SJSA1 (cell line): ENCODE results near the gene SKI. TPM values are rescaled to one million over a fixed set of nuclear protein-coding genes. Genes with fewer than 3 reads are reported as not detected.

ENCODE experiments used
- DNase-seq, 2 experiments: peaks; one replicate each; pipeline ENCODE4 v3.0.0-alpha.2; 2015 to 2020; ENCODE audit warnings: low spot score in 2 of 2, low read depth in 1 of 2
- H3K27ac ChIP-seq: fragments of 250-450 bp; sonication (Bioruptor Pico); 2 replicates; pipeline ENCODE4 v1.5.1; 2020; ENCODE audit warnings: mild to moderate bottlenecking, moderate library complexity
- H3K27me3 ChIP-seq: fragments of 250-450 bp; sonication (Bioruptor Pico); replicated peaks from 2 replicates; pipeline ENCODE4 v1.5.1; 2020; ENCODE audit warnings: mild to moderate bottlenecking, moderate library complexity
- H3K36me3 ChIP-seq: fragments of 250-450 bp; sonication (Bioruptor Pico); 2 replicates; pipeline ENCODE4 v1.5.1; 2020; ENCODE audit warnings: mild to moderate bottlenecking
- H3K4me1 ChIP-seq: fragments of 250-450 bp; sonication (Bioruptor Pico); replicated peaks from 2 replicates; pipeline ENCODE4 v1.6.1; 2021; ENCODE audit warnings: mild to moderate bottlenecking
- H3K4me3 ChIP-seq: fragments of 250-450 bp; sonication (Bioruptor Pico); 2 replicates; pipeline ENCODE4 v1.5.1; 2020; ENCODE audit warnings: mild to moderate bottlenecking
- H3K9me3 ChIP-seq: fragments of 250-450 bp; sonication (Bioruptor Pico); replicated peaks from 2 replicates; pipeline ENCODE4 v1.5.1; 2020; ENCODE audit warnings: mild to moderate bottlenecking
- total RNA-seq: library from RNA; depleted of rRNA; stranded (reverse); fragments of >200 nt; shearing (Covaris generic); gene quantifications from 2 replicates; pipeline ENCODE4 v1.2.3, GENCODE V29; 2014

The SKI gene
- total RNA-seq, 1 experiment from 2014 or later = 9.6 TPM

DNA sequence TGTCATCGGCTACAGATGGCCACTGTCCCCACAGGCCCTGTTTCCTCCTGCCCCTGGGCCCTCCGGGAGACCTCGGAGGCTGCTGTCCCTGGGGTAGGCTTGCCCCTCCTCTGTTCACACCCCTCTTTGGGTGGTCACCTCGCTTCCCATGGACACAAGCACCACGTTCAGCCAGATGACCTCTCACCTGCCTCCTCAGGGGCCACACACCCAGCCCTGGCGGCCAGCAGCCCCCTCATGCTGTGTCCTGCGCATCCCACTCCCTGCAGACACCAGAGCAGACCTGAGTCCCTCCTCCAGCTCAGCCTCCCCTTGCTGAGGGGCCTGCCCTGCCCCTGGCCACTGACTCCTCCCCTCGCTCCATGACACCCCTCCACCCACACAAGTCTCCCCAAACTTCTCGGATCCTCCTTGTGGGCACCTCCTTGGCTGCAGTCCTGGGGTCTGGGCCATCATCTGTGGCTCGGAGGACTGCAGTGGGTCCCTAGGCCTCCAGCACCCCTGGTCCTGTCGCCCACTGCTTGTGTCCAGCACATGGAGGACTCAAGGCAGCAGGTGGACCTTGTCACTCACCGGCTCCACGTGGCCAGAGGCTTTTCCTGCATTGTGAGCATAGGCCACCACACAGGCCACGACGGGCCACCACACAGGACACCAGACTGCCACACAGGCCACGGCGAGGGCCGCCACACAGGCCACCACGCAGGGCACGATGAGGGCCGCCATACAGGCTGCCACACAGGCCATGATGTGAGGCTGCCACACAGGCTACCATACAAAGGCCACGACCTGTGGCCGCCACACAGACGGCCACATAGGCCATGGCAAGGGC is 112.2 kb downstream of the SKI start:
- Histone ChIP-seq H3K9me3 (no peaks in the 10 kb centered on the region), H3K36me3 (no peaks in the 10 kb centered on the region), H3K27ac (no peak overlapping the region), H3K4me3 (no peak overlapping the region), H3K27me3 (no peaks in the 10 kb centered on the region), H3K4me1 (no peaks in the 10 kb centered on the region)
- no peak for DNase-seq

DNA sequence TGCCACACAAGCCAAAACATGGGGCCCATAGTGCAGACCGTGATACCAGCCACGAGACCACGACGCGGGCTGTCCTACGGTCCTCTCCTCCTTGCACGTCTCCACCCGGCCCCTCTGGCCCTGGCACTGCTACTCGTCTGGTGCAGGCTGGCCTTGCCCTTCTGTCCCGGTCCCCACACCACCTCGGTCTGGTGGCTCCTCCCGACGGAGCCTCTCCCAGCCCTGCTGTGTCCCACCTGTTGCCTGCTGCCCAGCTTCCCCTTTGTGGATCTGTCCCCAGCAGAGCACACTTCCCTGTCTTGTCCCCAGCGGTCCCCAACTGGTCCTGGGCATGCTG is 112.8 kb downstream of the SKI start:
- Histone ChIP-seq H3K27ac (no peak overlapping the region), H3K9me3 (no peaks in the 10 kb centered on the region), H3K36me3 (no peaks in the 10 kb centered on the region), H3K27me3 (no peaks in the 10 kb centered on the region), H3K4me3 (no peak overlapping the region), H3K4me1 (no peaks in the 10 kb centered on the region)
- DNase-seq = no peak

DNA sequence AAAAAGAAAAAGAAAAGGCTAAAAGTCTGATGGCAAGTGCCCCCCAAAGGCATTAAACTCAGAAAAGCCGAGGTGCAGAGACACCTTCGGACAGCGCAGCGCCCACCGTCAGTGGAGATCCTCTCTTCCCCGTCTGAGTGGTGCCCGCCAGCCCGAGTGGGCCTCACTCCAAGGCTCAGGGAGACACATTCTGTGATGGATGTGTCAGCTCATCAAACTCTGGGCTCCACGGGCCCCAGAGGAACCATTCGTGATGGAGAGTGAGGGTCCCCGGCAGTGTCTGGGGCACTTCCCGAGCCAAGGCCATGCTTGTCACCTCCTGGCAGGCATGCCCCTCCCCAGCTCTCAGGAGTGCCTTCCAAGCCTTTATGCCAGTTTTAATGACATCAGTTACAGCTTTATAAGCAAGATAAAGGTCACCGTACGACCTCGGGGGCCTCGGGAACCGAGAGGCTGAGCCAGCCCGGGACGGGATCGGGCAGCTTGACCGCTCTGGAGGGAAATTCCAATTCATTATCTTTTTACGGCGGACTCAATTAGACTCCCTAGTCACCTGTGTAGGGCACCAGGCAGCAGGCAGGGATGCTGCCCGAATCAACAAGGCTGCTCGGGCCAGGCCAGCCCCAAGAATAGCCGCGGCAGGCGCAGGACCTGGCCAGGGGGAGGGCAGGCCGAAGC is 113.7 kb downstream of the SKI start:
- H3K4me1 ChIP-seq = no peaks in the 10 kb centered on the region
- H3K36me3 ChIP-seq = no peaks in the 10 kb centered on the region
- H3K9me3 ChIP-seq = no peaks in the 10 kb centered on the region
- no peak overlapping the region for H3K27ac ChIP-seq
- H3K27me3 ChIP-seq = no peaks in the 10 kb centered on the region
- no peak overlapping the region for H3K4me3 ChIP-seq
- no peak for DNase-seq

DNA sequence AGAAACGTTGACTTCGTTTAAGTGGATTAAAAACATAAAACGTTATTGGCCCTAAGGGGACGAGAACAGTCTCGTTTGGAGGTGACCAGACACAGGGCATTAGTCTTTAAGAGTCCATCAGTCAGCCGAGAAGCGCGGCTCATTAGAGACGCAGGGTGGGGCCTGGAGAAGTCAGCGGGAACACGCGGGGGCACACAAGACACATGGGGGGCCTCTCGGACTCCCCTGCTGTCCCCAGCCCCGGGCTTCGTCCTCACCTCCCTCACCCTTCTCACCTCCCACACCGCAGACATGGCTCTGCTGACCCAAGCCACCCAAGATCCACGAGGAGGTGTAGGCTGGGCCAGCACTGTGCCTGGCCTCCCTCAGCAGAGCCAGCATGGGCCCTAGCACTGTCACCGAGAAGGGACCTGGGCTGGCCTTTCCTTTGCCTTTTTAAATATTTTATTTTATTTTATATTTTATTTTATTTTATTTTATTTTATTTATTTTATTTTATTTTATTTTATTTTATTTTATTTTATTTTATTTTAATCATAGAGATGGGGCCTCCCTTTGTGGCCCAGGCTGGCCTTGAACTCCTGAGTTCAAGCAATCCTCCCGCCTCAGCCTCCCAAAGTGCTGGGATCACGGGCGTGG is 114.4 kb downstream of the SKI start:
- no peaks in the 10 kb centered on the region for H3K4me1 ChIP-seq
- H3K27me3 ChIP-seq = no peaks in the 10 kb centered on the region
- H3K9me3 ChIP-seq = no peaks in the 10 kb centered on the region
- DNase-seq = no peak
- no peak overlapping the region for H3K27ac ChIP-seq
- no peak overlapping the region for H3K4me3 ChIP-seq
- no peaks in the 10 kb centered on the region for H3K36me3 ChIP-seq

DNA sequence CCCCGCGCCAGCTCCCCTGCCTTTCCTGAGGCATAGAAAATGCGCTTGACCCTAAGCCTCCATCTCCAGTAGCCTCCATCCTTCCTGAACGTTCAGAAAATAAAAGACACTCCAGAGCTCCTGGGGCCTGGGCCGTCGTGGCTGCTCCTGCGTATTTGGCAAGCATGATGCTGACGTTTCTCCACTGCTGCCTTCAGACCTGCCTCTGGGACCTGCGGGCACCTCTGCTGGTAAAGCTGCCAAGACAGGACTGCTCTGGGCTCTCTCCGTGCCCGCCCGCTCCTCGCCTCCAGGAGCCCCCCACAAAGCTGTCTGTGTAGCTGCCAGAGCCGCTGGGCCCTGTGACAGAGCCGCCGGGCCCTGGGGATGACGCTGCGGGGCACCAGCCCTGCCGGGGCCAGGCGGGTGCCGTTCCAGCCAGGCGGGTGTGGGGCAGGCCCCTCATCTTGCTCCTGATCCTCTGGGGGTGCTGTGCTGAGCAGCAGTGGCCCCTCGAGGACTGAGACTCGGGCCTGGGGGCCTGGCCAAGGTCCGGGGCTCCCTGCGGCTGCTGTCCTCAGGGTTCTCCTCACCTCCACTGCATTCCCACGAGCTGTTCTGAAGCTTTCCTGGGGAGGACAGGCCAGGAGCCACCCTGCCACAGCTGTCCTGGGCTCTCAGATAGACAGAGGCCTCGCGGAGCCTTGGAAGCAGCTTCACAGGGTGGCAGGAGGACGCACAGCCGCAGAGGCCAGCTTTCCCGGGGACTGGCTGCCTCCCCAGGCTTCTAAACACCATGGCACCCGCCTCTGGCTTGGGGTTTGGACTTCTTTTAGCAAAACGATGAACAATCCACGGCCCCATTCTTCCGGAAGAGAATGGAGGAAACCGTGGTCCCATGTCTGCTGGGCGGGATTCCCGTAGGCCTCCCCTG is 115.2 kb downstream of the SKI start:
- Histone ChIP-seq H3K36me3 (no peaks in the 10 kb centered on the region), H3K4me3 (no peak overlapping the region), H3K27me3 (no peaks in the 10 kb centered on the region), H3K27ac (no peak overlapping the region), H3K9me3 (no peaks in the 10 kb centered on the region), H3K4me1 (no peaks in the 10 kb centered on the region)
- no peak for DNase-seq

DNA sequence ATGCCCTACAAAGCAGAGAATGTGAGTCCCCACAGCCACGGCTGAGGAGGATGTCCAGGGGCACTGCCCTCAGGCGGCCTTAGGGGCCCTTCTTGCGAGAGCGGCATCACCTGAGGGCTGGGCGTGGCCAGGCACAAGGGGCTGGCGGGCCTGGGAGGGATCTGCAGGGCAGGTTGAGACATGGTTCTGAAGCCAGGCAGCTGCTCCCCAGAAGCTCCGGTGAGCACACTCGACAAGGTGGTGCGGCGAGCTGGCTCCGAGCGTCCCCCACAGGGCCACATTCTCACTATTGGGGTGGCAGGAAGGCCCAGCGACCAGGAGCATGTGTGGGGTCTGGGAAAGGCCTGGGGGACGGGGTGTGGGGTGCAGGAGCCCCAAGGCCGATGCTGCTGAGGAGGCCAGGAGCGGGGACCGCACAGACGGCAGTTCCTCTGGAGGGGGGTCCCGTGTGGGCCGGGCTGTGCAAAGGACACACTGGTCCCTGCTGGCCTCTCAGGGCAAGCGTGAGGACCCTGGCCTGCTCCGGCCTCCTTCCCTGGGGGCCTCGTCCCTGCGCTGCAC is 116.1 kb downstream of the SKI start:
- no peaks in the 10 kb centered on the region for H3K27me3 ChIP-seq
- H3K27ac ChIP-seq = no peak overlapping the region
- H3K4me1 ChIP-seq = no peaks in the 10 kb centered on the region
- no peaks in the 10 kb centered on the region for H3K9me3 ChIP-seq
- no peaks in the 10 kb centered on the region for H3K36me3 ChIP-seq
- H3K4me3 ChIP-seq = no peak overlapping the region
- DNase-seq = no peak

DNA sequence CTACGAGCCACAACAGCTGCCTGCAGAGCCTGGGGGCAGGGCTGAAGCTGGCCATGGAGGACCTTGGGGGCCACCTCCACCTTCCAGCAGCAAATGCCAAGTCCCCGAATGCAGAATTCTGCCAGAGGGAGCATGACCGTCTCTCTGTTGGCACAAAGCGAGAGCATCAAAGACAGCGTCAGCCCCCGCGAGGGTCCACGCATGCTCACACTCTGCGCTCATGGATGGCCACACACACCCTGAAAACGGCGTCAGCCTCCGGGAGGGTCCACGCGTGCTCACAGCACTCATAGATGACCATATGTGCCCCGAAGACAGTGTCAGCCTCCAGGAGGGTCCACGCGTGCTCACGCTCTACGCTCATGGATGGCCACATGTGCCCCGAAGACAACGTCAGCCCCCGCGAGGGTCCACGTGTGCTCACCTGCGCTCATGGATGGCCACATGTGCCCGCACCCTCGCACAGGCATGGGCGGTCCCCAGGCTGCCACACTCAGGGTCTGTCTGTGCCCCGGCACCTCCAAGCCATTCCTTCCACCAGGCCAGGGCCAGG is 116.7 kb downstream of the SKI start:
- no peaks in the 10 kb centered on the region for H3K36me3 ChIP-seq
- no peak overlapping the region for H3K4me3 ChIP-seq
- no peaks in the 10 kb centered on the region for H3K27me3 ChIP-seq
- no peak overlapping the region for H3K27ac ChIP-seq
- no peaks in the 10 kb centered on the region for H3K9me3 ChIP-seq
- DNase-seq = no peak
- no peaks in the 10 kb centered on the region for H3K4me1 ChIP-seq

DNA sequence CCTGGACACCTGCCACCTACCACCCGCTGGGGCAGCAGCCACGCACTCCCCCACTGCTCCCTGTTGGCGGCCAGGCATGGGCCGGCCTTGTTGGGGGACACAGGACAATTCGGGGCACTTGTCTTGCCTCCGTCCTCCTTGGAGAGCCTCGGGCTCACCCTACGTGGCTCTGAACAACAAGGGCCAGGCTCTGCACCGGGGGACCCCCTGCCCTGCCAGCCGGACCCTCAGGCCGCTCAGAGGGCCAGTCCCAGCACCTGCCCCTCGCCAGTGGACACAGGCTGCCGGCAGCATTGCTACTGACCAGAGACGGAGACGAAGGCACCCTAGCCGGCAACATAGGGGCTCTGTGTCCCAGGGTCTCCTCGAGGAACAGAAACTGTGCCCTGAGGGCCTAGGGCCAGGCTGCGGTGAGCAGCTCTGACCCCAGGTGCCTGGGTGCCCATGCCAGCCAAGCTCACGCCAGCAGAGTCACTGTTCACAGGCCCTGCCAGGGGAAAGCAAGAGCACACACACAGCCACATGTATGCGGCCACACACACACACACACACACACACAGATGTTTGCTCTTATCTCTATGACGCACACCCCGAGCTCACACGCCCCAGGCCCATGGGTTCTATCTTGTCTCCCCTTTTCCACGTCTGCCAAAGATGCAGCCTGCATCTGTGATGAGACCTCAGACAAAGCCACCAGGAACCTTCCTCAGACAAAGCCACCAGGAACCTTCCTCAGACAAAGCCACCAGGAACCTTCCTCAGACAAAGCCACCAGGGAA is 117.4 kb downstream of the SKI start:
- no peak for DNase-seq
- Histone ChIP-seq H3K9me3 (no peaks in the 10 kb centered on the region), H3K27ac (no peak overlapping the region), H3K27me3 (no peaks in the 10 kb centered on the region), H3K36me3 (no peaks in the 10 kb centered on the region), H3K4me3 (no peak overlapping the region), H3K4me1 (no peaks in the 10 kb centered on the region)

DNA sequence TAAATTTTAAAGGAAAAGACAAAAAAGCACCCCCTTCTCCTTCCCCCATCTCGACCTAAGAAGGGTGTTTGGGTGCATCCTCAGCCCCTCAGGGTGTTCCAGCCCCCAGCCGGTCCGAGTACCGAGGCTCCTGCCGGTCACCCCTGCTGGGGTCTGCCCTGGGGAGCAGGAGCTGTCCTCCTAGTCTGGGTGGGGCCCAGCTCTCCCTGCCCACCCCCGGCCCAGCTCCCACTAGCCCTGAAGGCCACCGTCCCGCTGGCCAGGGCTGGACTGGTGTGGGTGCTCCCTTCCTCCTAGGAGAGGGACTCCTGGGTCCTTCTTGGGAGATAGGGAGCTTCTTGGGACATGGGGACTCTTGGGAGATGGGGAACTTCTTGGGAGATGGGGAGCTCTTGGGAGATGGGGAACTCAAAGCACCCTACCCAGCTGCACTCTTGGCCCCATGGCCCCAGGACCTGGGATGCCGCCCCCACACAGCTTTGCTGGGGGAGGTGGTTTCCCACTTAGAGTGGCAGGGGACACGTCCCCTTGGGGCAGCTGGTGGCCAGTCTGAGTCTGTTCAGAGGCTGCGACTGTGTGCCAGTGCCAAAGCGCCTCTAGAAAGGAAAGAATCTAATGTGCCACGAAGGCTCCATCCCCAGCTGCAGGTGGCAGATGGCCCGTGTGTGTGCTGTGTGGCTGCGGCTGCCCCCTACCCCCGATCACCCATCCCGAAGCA is 118.7 kb downstream of the SKI start:
- Histone ChIP-seq H3K27me3 (no peaks in the 10 kb centered on the region), H3K36me3 (no peaks in the 10 kb centered on the region), H3K4me1 (no peaks in the 10 kb centered on the region), H3K27ac (no peak overlapping the region), H3K9me3 (no peaks in the 10 kb centered on the region), H3K4me3 (no peak overlapping the region)
- DNase-seq = no peak

DNA sequence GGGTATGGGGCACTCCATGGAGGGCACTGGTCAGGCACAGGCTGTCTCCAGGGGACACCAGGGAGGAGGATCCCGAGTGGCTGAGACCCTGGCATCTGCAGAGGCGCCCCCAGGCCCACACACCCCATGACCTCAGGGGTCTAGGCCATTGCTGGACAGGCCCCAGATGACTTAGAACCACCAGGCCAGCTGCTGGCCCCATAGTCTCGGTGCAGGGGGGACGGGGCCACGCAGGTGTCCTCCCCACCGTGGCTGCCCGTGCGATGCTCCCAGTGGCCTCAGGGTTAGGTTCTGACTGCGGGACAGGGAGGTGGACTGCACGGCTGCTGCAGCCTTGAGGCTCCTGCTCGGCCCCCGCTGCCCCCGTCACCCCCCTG is 119.3 kb downstream of the SKI start:
- Histone ChIP-seq H3K27ac (no peak overlapping the region), H3K27me3 (no peaks in the 10 kb centered on the region), H3K36me3 (no peaks in the 10 kb centered on the region), H3K9me3 (no peaks in the 10 kb centered on the region), H3K4me3 (no peak overlapping the region), H3K4me1 (no peaks in the 10 kb centered on the region)
- no peak for DNase-seq

DNA sequence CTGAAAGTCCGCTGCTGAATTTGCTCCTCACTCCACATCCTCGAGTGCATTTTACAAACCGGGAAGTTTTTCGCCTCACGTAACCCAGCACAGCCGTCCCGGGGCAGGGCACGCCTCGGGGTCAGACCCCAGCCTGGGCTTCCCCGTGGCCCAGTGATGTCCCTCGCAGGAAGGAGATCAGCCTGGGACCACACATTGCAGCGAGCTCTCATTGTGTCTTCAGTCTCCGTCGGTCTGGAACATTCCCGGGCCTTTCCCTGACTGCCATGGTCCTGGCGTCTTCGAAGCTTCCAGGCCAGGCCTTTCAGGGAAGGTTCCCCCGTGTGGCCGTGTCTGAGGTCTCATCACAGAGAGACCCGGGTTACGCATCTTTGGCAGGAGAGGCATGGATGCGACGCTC is 119.8 kb downstream of the SKI start:
- H3K27me3 ChIP-seq = no peaks in the 10 kb centered on the region
- no peak overlapping the region for H3K4me3 ChIP-seq
- no peak overlapping the region for H3K27ac ChIP-seq
- H3K36me3 ChIP-seq = no peaks in the 10 kb centered on the region
- no peaks in the 10 kb centered on the region for H3K4me1 ChIP-seq
- DNase-seq = no peak
- H3K9me3 ChIP-seq = no peaks in the 10 kb centered on the region
